VCaP (cell line): ENCODE results near the gene AKAP8L.

Source experiments
- H3K27ac ChIP-seq: fragments of 450-650 bp; 2 replicates; pipeline ENCODE4 v1.5.1; 2017
- TF ChIP-seq, protein P1 (sequence below): fragments of 450-650 bp; conservative IDR thresholded peaks from 2 replicates; pipeline ENCODE4 v1.5.1; 2017; ENCODE audit warnings: mild to moderate bottlenecking, moderate library complexity

Gene AKAP8L

DNA sequence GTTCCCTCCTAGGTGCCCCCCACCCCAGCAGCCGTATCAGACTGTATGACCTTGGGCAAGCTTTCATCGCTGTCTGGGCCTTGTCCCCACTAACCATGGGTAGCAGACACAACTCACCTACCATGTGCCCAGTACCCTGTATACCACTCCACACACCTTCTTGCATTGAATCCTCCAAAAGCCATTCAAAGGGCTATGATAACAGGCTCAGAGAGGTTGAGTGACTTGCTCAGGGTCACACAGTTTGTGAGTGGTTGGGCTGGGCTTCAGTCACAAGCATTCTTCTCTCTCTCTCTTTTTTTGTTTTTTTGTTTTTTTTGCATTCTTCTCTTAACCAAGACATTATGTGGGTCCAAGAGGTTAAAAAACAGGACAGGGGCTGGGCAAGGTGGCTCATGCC lies 42.9 kb upstream of the AKAP8L start:
- no peak overlapping the region for H3K27ac ChIP-seq
- TF ChIP-seq, protein P1, sequence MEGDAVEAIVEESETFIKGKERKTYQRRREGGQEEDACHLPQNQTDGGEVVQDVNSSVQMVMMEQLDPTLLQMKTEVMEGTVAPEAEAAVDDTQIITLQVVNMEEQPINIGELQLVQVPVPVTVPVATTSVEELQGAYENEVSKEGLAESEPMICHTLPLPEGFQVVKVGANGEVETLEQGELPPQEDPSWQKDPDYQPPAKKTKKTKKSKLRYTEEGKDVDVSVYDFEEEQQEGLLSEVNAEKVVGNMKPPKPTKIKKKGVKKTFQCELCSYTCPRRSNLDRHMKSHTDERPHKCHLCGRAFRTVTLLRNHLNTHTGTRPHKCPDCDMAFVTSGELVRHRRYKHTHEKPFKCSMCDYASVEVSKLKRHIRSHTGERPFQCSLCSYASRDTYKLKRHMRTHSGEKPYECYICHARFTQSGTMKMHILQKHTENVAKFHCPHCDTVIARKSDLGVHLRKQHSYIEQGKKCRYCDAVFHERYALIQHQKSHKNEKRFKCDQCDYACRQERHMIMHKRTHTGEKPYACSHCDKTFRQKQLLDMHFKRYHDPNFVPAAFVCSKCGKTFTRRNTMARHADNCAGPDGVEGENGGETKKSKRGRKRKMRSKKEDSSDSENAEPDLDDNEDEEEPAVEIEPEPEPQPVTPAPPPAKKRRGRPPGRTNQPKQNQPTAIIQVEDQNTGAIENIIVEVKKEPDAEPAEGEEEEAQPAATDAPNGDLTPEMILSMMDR, result no peak

DNA sequence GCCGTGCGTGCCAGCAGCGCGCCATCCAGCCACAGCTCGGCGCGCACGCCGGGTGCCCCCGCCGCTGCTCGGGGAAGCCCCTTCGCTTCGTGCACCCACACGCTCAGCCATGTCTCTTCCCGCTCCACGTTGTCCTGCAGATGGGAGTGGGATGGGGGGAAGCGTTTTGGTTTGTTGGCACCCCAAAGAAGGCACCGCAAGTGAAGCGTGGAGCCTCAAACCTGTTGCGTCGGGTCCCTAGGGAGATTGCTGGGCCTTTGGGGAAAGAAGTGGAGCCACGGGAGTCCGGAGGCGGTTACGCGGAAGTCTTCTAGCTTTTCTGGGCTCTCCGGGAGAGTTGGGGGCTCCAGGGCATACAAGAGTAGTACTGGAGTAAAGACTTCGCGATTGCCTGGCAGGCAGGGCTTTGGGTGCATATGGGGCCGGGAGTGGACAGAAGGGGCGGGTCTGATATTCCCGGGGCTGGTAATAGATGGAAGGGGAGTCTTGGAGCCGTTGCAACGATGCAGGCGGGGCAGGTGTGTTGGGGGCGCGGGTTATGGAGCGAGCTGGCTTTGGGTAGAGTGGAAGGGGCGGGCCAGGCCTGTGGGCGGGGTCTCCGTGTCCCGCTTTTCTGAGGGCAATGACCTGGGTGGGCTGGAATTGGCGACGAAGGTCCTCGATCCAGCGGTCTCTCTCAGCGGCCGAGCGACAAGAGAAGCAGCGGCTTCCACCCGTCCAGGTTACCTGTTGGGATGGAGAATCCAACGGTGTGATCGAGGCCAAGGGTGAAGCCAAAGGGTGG lies 39.1 kb upstream of the AKAP8L start:
- TF ChIP-seq, protein P1, result 0 out of 2 replicates have a peak, but pooled peaks have one; percentile 10

DNA sequence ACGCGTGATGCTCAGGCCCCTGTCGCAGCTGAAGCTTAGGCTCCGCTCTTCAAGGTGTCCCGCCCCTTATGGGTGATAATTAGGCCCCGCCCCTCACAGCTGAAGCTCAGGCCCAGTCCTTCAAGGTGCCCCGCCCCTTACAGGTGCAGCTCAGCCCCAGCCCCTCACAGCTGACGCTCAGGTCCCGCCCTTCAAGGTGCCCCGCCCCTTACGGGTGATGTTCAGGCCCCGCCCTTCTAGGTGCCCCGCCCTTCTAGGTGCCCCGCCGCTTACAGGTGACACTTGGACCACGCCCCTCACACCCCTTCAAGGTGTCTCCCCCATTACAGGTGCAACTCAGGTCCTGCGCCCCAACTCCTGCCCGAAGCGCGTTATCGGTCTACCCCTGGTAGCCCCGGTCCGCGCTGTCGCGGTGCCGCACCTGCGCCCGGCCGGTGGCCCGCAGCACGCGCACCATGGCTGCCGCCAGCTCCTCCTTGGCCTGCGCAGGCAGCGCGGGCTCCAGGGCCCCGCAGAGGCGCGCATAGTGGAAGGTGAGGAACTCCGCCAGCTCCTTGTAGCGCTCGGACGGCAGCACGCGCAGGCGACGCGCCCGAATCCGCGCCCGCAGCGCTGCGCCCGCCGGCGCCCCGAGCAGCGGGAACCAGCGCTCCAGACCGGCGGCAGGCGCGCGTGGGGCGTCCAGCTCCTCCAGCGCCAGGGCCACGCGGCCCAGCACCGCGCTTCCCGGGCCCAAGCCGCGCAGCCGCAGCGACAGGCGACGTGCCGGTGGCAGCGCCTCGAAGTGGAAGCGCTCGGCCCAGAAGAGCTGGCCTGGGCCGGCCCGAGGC lies 38.3 kb upstream of the AKAP8L start:
- TF ChIP-seq, protein P1, result no peak
- H3K27ac ChIP-seq, result peak overlapping the region; percentile 72

More for the DNA sequence above, 39.1 kb upstream of the AKAP8L start:
- peak overlapping the region; percentile 72 for H3K27ac ChIP-seq

DNA sequence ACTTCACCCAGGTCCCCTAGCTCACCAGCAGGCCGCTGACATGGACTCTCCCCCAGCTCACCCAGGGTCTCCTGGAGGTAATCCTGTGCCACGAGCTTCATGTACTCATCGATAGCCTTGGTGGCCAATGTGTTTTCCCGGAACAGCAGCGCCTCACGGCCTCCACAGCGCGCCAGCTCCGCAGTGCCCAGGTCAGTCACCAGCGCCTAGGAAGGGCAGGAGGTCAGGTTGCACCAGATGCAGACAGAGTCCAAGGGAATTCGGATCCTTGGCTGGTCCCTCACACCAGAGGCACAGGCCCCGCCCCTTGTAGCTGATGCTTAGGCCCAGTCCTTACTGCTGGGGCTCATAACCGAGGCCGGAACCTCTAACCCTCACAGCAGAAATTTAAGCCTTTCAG lies 37.7 kb upstream of the AKAP8L start:
- TF ChIP-seq, protein P1, result no peak
- H3K27ac ChIP-seq, result peak overlapping the region; percentile 72; the same call in 1 of the 2 replicates

DNA sequence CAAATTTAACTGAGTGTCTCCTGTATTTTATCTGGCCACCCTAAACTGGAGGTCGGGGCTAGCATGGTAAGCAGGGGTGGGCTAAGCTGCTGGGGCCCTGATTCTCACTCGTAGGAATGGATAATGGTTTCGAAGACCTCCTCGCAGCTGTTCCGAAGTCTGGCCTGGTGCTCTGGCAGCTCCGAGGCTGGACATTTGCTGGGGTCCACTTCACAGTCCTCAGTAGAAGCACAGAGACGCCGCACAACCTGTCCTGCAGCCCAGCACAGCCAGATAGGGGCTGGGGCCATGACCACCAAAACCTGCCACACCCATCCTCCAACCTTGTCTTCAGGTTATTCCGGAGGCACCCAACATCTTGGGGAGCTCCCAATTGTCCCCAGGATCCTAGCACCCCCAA lies 37.2 kb upstream of the AKAP8L start:
- TF ChIP-seq, protein P1, result no peak
- H3K27ac ChIP-seq, result peak overlapping the region; percentile 72; the same call in 1 of the 2 replicates

DNA sequence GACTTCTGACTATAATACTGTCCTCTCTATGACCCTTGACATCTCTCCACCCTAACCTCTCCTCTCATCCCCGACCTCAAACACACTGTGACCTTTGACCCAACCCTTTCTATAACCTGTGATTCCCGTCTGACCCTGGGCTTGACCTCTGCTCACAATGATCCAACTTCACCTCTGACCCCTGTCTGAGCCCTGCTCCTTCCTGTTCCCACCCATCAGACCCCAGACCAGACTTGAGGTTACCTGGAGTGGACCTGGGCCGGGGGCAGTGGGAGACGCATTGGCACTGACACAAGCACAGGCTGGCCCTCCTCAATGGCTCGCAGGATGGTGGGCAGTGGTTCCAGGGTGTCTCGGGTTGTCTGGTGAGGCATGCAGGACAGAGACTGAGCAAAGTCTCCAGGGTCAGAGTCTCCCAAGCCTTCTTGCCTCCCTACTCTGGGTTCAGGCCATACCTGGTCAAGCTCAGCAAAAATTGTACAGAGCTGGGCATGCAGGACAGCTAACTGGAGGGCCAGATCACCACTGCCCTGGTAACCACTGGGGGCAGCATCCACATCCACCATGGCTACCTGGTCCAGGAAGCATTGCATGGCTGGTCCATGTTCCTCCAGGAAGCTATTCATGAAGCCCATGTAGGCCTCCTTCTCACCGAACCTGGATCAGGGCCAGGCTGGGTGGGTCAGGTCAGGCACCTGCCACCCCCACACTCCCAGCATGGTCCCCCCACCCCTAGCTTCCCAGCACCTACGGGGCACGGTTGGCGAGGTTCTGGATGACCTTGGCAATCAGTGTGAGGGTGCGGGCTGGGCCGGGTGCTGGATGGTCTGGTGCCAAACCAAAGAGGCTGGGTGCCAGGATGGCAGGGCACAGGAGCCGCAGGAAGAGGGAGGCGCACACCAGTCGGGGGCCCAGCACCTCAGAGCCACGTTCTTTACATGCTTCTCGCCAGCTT lies 35.4 kb upstream of the AKAP8L start:
- TF ChIP-seq, protein P1, result peak; percentile 26; the same call in 1 of the 2 replicates

More for the DNA sequence above, 35.4 kb upstream of the AKAP8L start:
- no peak overlapping the region for H3K27ac ChIP-seq
